Measurements from ENCODE around the gene B3GALT6.

Gene B3GALT6

GRCh38 chr1:1221887-1222574 lies 10.0 kb upstream of the B3GALT6 start:
- DNase-seq: no peak
- H3K36me3 ChIP-seq (replicated peaks; ENCODE audit: insufficient read depth, low read length): peaks cover 7% of the 10 kb centered on the region
- H4K20me1 ChIP-seq (ENCODE audit: insufficient read depth, low read length): no peaks in the 10 kb centered on the region

GRCh38 chr1:1222575-1223225 lies 9.3 kb upstream of the B3GALT6 start:
- TF ChIP-seq CTCF (IDR thresholded peaks at IDR 0.05; ENCODE audit: low read length): no peak
- Histone ChIP-seq H4K20me1 (ENCODE audit: insufficient read depth, low read length) (no peaks in the 10 kb centered on the region), H3K27me3 (replicated peaks; ENCODE audit: insufficient read depth, low read length) (no peaks in the 10 kb centered on the region), H3F3A (ENCODE audit: insufficient read depth, low read length) (no peaks in the 10 kb centered on the region), H3K4me2 (ENCODE audit: low read depth, low read length) (no peak overlapping the region), H3K9me3 (replicated peaks; ENCODE audit: insufficient read depth, low read length) (no peaks in the 10 kb centered on the region), H3K9me2 (replicated peaks; ENCODE audit: insufficient read depth, low read length) (no peaks in the 10 kb centered on the region), H3K4me3 (ENCODE audit: low read length) (no peak overlapping the region), H3K36me3 (replicated peaks; ENCODE audit: insufficient read depth, low read length) (peaks cover 7% of the 10 kb centered on the region), H3K79me2 (ENCODE audit: low read length) (peaks cover 30% of the 10 kb centered on the region), H3K4me1 (ENCODE audit: low read length) (no peaks in the 10 kb centered on the region), H3K9ac (ENCODE audit: low read length) (no peak overlapping the region), H2AFZ (ENCODE audit: low read length) (no peak overlapping the region), H3K27ac (ENCODE audit: low read length) (no peak overlapping the region)
- no peak for DNase-seq

More at GRCh38 chr1:1221887-1222574, 10.0 kb upstream of the B3GALT6 start:
- Histone ChIP-seq H3F3A (ENCODE audit: insufficient read depth, low read length) (no peaks in the 10 kb centered on the region), H3K27me3 (replicated peaks; ENCODE audit: insufficient read depth, low read length) (no peaks in the 10 kb centered on the region), H2AFZ (ENCODE audit: low read length) (no peak overlapping the region), H3K9ac (ENCODE audit: low read length) (no peak overlapping the region), H3K9me3 (replicated peaks; ENCODE audit: insufficient read depth, low read length) (no peaks in the 10 kb centered on the region), H3K4me2 (ENCODE audit: low read depth, low read length) (no peak overlapping the region), H3K27ac (ENCODE audit: low read length) (no peak overlapping the region), H3K79me2 (ENCODE audit: low read length) (peaks cover 26% of the 10 kb centered on the region), H3K4me1 (ENCODE audit: low read length) (no peaks in the 10 kb centered on the region), H3K9me2 (replicated peaks; ENCODE audit: insufficient read depth, low read length) (no peaks in the 10 kb centered on the region), H3K4me3 (ENCODE audit: low read length) (no peak overlapping the region)
- TF ChIP-seq CTCF (IDR thresholded peaks at IDR 0.05; ENCODE audit: low read length): no peak
- no peak for TF ChIP-seq EZH2 (optimal IDR thresholded peaks at IDR 0.05; ENCODE audit: low read depth, low read length)
- no peak for TF ChIP-seq EZH2phosphoT487 (IDR thresholded peaks at IDR 0.05; ENCODE audit: low read length)

- no peak for DNase-seq
- Histone ChIP-seq H2AFZ (ENCODE audit: low read length) (no peak overlapping the region), H3K9ac (ENCODE audit: low read length) (no peak overlapping the region), H3K27ac (ENCODE audit: low read length) (no peak overlapping the region), H3K9me2 (replicated peaks; ENCODE audit: insufficient read depth, low read length) (no peaks in the 10 kb centered on the region), H3K4me2 (ENCODE audit: low read depth, low read length) (no peak overlapping the region), H3K27me3 (replicated peaks; ENCODE audit: insufficient read depth, low read length) (no peaks in the 10 kb centered on the region), H4K20me1 (ENCODE audit: insufficient read depth, low read length) (no peaks in the 10 kb centered on the region), H3K4me1 (ENCODE audit: low read length) (no peaks in the 10 kb centered on the region), H3K4me3 (ENCODE audit: low read length) (no peak overlapping the region), H3K9me3 (replicated peaks; ENCODE audit: insufficient read depth, low read length) (no peaks in the 10 kb centered on the region), H3F3A (ENCODE audit: insufficient read depth, low read length) (no peaks in the 10 kb centered on the region), H3K79me2 (ENCODE audit: low read length) (peaks cover 37% of the 10 kb centered on the region), H3K36me3 (replicated peaks; ENCODE audit: insufficient read depth, low read length) (peaks cover 9% of the 10 kb centered on the region)
- TF ChIP-seq EZH2phosphoT487 (IDR thresholded peaks at IDR 0.05; ENCODE audit: low read length): no peak
- TF ChIP-seq CTCF (IDR thresholded peaks at IDR 0.05; ENCODE audit: low read length): no peak
- TF ChIP-seq EZH2 (optimal IDR thresholded peaks at IDR 0.05; ENCODE audit: low read depth, low read length): no peak
Measured at GRCh38 chr1:1223321-1223720, 8.7 kb upstream of the B3GALT6 start.
